Thyroid gland (tissue), 4 donors: Measurements from ENCODE around the gene YJEFN3.

Experiments used
- CTCF ChIP-seq, 6 experiments: fragments of 200-600 bp in 3 of 6; fragments of 450-650 bp in 3 of 6; sonication (generic) in 3 of 6; IDR thresholded peaks; one replicate each; pipeline ENCODE4 v1.5.1; 2016 to 2019; ENCODE audit warnings: antibody characterized with exemption in 6 of 6, mild to moderate bottlenecking in 2 of 6, inconsistent platforms in 1 of 6, moderate library complexity in 1 of 6
- POLR2A ChIP-seq, 2 donors: fragments of 450-650 bp; IDR thresholded peaks; one replicate each; pipeline ENCODE4 v1.6.1; 2017; ENCODE audit warnings: antibody characterized with exemption in 2 of 2, mild to moderate bottlenecking in 2 of 2, moderate library complexity in 1 of 2

- TF ChIP-seq CTCF (IDR thresholded peaks at IDR 0.05) (no peak), POLR2A (IDR thresholded peaks at IDR 0.05) (no peak)
Measured at GRCh38 chr19:19548915-19549759, 20.4 kb downstream of the YJEFN3 start.
